Cerebellar cortex (tissue), 1 donor: ENCODE results near the gene SLC23A1.
"Not testable (repeated sequence)": the region's sequence is repeated elsewhere in the genome, so short reads cannot be mapped to it uniquely, and the experiment has no call there.

Source experiments
- DNase-seq: peaks from one replicate; pipeline ENCODE4 v3.0.0-alpha.2; 2015; ENCODE audit warnings: low spot score

The SLC23A1 gene

GRCh38 chr5:139383275-139383992 is at the start of gene SLC23A1:
Gene SLC23A1, minus strand, starts transcription at chr5:139383297. Its CDS starts 44 bp downstream, at chr5:139383253.
- DNase-seq = no peak

- DNase-seq = no peak
These were observed 48.6 kb upstream of the SLC23A1 start for GRCh38 chr5:139431706-139432105.

- DNase-seq = no peak
These were observed 46.9 kb upstream of the SLC23A1 start for GRCh38 chr5:139430015-139430414.

DNA sequence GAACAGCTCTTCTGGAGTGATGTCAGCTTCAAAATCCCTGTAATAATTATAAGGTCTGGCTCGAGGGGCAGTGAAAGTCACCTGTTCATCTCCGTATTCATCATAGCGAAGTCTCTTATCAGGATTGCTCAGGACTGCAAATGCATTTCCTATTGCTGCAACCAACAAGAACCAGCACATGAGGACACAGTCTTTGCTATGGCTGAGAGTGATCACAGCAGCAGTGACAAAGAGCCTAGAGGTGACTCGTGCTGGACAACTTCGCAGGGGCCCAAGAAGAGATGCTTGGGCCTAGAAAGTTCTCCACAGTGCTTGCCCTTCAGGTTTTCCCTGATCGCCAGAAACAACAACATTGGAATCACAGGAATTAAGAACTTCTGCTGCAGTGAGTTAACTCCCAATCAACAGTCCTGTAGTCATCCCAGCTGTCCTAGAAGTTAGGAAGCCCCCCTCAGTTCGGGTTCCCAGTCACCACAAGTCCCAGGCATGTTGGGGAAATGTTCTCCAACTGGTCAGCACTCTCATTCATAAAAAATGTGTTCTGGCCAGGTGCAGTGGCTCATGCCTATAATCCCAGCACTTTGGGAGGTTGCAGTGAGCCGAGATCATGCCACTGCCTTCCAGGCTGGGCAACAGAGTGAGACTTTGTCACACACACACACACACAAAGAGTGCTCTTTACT is 43.2 kb upstream of the SLC23A1 start:
- DNase-seq = no peak

- no peak for DNase-seq
These were observed 42.4 kb upstream of the SLC23A1 start for GRCh38 chr5:139425497-139425896.

- DNase-seq = peak; percentile 79
These were observed 39.3 kb upstream of the SLC23A1 start for GRCh38 chr5:139422307-139422893.

DNA sequence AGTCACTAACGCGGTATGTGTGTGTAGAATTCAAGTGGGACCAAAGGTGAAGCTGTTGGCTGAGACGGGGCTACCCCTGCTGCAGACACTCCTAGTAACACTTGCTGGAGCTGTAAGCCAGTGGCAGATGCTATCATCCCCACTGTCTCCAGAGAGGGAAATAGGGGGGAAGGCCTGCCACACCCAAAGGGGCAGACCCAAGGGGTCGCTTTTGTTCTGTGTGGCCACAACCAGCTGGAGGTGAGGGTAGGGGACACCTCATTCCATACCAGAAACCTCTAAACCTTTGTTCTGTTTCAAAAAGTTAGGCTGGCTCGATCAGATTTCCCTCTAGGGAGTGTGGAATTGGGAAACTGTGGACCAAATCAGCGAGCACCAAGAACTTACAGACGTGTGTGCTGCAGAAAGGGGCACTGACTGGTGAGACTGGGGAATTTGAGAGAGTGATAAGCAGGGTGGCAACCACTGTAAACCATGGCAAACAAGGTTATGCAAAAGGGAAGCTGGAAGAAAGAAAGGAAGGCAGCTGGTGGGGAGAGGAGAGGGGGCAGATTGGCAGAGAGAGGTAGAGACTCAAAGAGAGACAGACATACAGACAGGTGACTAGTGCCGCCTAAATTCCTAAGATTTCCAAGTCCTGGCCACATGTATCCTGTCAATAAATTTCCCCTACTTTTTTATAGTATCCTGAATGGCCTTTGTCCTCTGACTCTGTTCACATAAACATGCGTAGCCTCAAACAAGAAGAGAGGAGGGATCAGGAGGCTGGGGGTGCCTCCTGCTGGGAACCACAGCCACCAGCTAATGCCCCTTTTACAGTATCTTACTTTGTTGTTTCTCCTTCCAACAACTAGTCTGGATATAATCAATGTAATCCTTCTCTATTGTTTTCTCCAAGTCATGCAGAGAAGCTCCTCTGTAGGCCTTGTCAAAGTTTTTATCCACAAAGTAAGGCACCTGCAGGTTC is 36.4 kb upstream of the SLC23A1 start:
- DNase-seq = no peak

DNA sequence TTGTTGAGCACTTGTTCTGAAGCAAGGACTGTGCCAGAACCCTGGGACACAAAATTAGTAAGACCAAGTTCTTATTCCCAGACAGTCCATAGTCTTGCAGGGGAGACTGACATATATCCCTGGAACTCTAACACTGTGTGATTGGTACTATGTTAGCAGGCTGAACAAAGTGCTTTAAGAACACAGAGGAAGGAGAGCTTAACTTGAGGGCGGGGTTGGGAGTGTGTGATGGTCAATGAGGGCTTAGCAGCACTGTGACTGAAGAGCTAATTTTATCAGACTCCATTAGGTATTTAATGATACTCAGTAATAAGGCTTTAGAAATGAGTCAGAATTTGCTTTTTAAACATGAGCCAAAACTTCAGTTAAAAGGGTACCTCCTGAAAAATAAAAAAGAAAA is 35.7 kb upstream of the SLC23A1 start:
- DNase-seq = no peak

DNA sequence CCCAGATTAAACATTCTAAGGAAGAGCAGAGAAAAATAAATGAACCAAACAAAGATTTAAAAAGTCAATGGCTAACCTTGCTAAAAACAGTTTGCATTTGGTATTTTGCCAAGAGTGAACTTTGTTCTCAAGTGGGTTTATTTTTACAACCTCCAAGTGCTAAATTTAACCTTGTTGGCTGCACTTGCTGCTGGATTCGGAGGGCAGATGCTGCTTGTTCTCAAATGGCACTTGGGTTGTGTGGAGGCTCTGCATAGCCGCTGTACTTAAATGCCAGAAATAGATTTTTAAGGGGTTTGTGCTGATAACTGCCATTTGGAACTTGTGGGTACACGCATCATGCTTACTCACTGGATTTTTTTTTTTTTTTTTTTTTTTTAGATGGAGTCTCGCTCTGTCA is 34.1 kb upstream of the SLC23A1 start:
- DNase-seq = no peak

DNA sequence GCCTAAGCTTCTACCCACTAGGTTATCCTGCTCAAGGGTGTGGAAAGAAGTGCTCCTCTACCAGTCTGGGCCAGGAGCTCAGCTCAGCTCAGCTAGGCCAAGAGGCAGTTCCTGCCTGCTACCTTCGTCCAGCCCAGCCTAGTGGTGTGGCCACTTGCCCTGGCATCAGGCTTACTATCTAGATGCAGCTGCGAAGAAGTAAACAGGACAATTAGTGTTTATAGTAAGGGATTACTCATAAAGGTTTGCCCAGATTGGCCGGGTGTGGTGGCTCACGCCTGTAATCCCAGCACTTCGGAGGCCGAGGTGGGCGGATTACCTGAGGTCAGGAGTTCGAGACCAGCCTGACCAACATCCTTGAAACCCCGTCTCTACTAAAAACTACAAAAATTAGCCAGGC is 33.6 kb upstream of the SLC23A1 start:
- DNase-seq = no peak

DNA sequence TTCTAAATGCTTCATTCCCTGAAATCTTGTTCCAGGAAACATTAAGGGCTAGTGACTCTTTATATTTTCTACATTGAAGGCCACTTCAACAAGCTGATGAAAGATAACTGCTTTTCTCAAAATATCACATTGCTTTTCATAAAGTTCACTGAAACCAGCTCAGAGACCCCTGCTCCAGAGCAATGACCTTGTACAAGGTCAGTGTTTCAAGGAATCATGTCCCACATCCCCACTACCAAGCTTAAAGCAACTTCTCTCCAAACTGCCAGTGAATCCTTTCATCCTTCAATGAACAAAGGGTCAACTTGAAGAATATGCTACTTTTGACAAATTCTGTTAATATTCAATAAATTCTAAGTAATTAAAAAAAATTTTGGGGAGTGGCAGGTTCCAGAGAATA is 32.8 kb upstream of the SLC23A1 start:
- DNase-seq = no peak

DNA sequence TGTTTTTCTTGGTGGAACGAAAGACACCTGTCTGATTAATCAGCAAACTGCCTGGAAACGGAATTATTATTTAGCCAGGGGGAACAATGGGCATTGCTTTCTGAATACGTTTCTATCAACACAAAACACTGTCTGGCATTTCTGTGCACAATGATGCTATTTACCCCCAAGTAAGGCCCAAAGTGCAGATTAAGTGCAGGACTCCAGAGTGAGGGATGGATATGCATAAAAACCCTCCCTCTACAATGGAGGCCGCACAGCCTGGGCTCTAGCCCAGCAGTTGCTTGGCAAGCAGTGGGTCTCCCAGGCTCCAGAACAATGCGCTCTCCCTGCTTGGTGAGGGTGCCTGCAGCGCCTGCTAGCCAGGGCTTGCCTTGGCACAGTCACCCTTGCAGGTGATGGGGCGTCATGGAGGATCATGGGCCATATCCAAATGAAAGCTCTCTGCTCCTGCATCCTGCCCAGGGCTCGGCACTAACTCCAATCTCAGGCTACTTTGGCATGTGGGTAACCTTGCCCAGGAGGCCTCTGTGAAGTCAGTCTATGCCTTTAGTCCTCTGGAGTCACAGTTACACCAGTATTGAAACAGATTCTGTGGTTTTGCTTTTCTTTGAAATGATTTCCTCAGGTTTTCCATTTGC is 32.2 kb upstream of the SLC23A1 start:
- peak; percentile 69 for DNase-seq

DNA sequence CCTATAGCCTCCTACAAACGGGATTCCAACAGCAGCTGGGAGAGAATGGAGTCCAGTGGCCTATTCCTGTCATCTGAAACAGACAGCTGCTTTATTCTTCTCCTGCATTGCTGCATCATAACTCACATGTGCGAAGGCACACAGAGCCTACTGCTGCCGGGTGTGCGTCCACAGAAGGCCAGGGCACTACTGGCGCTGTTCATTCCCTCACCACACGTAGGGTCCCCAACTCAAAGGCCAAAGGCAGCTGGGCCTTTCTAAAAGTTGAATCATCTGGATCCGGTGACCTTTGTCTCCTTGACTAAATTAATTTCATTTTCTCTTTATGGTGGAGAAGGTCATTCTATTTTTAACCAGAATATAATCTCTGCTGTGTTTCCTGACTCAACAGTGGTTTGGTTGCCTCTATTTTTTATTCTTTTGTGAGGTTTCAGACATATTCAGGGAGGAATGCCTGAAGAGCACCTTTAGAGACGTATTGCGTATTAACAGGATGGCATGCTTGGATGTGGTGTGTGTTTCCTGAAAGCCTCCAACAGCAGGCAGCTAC is 31.6 kb upstream of the SLC23A1 start:
- DNase-seq = peak; percentile 23

DNA sequence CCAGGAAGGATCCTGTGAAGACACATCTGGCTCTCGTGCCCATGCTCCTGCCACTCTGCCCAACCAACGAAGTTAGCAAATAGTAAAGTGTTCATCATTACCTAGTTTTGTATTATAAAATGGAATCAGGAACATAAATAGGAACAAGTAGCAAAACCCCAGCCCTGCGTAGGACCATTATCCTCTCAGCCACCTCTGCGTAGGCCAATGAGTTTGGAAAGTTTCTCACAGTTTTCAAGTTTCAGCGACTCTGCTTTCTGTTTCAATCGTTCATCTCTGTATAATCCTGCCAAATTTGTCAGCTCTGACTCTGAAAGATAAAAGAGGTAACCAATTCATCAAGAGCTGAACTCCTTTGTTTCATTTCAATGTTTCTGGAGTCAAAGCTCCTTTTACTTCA is 30.9 kb upstream of the SLC23A1 start:
- DNase-seq = no peak

GRCh38 chr5:139413153-139413552 is 30.1 kb upstream of the SLC23A1 start:
- DNase-seq = no peak

DNA sequence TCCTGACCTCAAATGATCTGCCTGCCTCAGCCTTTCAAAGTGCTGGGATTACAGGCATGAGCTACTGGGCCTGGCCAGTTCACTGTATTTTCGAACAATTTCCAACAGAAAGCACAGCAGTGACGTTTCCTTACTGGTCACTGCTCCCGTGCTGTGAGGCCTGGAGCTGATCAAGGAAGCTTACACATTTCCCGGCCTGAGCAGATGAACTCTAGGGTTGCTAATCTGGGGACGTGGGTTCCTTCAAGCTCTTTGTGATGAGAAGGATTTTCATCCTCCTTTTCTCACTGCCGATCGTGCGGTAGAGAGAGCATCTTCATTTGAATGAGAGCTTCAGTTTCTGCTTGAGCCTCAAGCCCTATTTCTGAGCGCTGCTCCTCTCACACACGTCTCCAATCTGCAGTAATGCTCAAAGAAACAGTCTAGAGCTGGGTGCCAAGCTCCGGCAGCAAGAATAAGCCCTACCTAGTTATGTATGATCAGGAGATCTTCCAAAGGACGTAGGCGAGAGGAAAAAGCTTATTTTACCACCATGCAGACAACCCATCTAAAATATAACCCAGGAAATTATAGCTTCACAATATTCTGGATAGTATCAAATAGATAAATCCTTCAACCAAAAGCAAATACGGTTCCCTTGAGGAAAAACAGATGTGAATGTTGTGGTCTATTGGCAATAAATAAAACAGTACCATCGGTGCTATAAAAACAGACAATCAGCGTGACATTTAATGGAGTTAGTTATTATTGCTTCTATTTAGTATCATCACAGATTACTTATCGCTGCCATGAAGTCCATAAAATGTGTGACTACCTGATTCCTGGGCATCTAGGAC is 28.1 kb upstream of the SLC23A1 start:
- no peak for DNase-seq

DNA sequence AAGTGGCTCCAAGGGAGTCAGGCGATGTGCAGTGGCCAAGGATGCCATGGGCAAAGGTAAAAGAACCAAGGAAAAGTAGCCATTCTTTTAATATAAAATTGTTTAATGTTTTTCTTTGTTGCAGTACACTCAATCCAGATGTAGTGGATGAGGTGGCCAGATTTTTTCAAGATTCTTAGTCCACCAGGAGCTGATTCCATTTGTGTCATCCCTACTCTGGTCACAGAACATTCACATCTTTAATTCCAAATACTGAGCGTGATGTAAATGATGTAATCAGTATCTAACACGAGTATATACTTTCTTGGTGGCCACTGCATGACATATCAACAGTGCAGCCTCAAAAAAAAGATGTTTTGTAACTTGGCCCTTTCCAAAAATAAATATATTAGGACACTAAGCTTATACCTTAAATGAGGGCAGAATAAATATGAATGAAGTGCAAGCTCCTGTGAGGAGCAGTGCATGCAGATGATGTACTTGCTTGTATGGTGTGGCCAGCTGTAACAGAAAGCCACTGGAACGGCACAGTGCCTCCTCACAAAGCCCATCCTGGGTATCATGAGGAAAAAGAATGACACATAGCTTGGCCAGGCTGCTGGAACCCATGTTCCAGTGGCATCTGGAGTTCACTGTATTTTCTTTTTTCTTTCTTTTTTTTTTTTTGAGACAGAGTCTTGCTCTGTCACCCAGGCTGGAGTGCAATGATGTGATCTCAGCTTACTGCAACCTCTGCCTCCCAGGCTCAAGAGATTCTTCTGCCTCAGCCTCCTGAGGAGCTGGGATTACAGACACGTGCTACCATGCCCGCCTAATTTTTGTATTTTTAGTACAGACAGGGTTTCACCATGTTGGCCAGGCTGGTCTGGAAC is 27.3 kb upstream of the SLC23A1 start:
- DNase-seq = no peak

DNA sequence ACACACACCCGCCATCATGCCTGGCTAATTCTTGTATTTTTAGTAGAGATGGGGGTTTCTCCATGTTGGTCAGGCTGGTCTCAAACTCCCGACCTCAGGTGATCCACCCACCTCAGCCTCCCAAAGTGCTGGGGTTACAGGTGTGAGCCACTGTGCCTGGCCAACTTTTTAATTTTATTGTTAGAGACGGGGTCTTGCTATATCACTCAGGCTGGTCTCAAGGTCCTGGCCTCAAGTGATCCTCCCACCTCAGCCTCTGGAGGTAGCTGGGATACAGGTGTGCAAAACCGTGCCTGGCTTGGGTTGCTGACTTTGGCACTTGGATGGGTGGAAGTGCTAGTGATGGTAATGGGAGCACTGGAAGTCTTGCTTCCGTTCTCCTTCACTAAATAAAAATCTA is 26.0 kb upstream of the SLC23A1 start:
- not testable (repeated sequence) for DNase-seq

- DNase-seq = no peak
These were observed 25.1 kb upstream of the SLC23A1 start for GRCh38 chr5:139408191-139408590.
